Measurements from ENCODE around the gene PDE4D.

GRCh38 chr5:59149827-59150226 lies 743.7 kb downstream of the PDE4D start:
- TF ChIP-seq CTCF (IDR thresholded peaks at IDR 0.05) (no peak), POLR2A (IDR thresholded peaks at IDR 0.05) (no peak)
